Peyer's patch (tissue), 4 donors: ENCODE measurements around the gene AMN1. TPM values are rescaled to one million over a fixed set of nuclear protein-coding genes. Genes with fewer than 3 reads are reported as not detected.

Experiments used
- DNase-seq, 3 donors: peaks; one replicate each; pipeline ENCODE4 v3.0.0-alpha.2; 2017 to 2019
- H3K27ac ChIP-seq, 4 donors: fragments of 200-600 bp; sonication (generic); one replicate each; pipeline ENCODE4 v1.5.1; 2016 to 2019
- H3K27me3 ChIP-seq, 2 donors: fragments of 200-600 bp; sonication (generic); one replicate each; pipeline ENCODE4 v1.5.1; 2019
- H3K36me3 ChIP-seq, 3 donors: fragments of 200-600 bp; sonication (generic); one replicate each; pipeline ENCODE4 v1.5.1; 2016 to 2019
- H3K4me1 ChIP-seq, 4 donors: fragments of 200-600 bp; sonication (generic); one replicate each; pipeline ENCODE4 v1.5.1; 2016 to 2019
- H3K4me3 ChIP-seq, 4 donors: fragments of 200-600 bp; sonication (generic); 1 replicate in 3 of 4; 2 replicates in 1 of 4; pipeline ENCODE4 v1.5.1; 2016 to 2019; ENCODE audit warnings: mild to moderate bottlenecking in 1 of 4
- H3K9me3 ChIP-seq, 4 donors: fragments of 200-600 bp; sonication (generic); one replicate each; pipeline ENCODE4 v1.5.1; 2016 to 2019; ENCODE audit warnings: mild to moderate bottlenecking in 1 of 4
- CTCF ChIP-seq, 6 experiments: fragments of 450-650 bp in 4 of 6; fragments of 200-600 bp in 2 of 6; sonication (generic) in 1 of 6; IDR thresholded peaks; one replicate each; pipeline ENCODE4 v1.5.1; 2017 to 2019; ENCODE audit warnings: antibody characterized with exemption in 6 of 6, mild to moderate bottlenecking in 3 of 6, moderate library complexity in 1 of 6
- POLR2A ChIP-seq, 2 donors: fragments of 450-650 bp; IDR thresholded peaks; one replicate each; pipeline ENCODE4 v1.5.1; 2017; ENCODE audit warnings: antibody characterized with exemption in 2 of 2, mild to moderate bottlenecking in 2 of 2, moderate library complexity in 2 of 2
- total RNA-seq, 4 donors: library from RNA; depleted of rRNA; stranded (reverse); fragments of >200 nt; gene quantifications; one replicate each; pipeline ENCODE4 v1.1.0, GENCODE V29; 2016

AMN1 gene
- total RNA-seq, 4 donors from 2014 or later = 0.95 to 21.5 (median 6.4) TPM

- no peak overlapping the region for H3K27ac ChIP-seq
- H3K27me3 ChIP-seq = no peaks in the 10 kb centered on the region
- no peaks in the 10 kb centered on the region for H3K36me3 ChIP-seq
- H3K4me1 ChIP-seq = peaks cover 0 to 19% (median 0%) of the 10 kb centered on the region in 4 donors
- no peak overlapping the region for H3K4me3 ChIP-seq
- no peak for DNase-seq
- TF ChIP-seq CTCF (IDR thresholded peaks at IDR 0.05) = no peak
- TF ChIP-seq POLR2A (IDR thresholded peaks at IDR 0.05) = no peak
- no peaks in the 10 kb centered on the region for H3K9me3 ChIP-seq
Measured at GRCh38 chr12:31655208-31655607, 73.6 kb downstream of the AMN1 start.

- Histone ChIP-seq H3K36me3 (no peaks in the 10 kb centered on the region), H3K27me3 (no peaks in the 10 kb centered on the region), H3K27ac (no peak overlapping the region), H3K9me3 (no peaks in the 10 kb centered on the region), H3K4me1 (peaks cover 0 to 20% (median 0%) of the 10 kb centered on the region in 4 donors), H3K4me3 (no peak overlapping the region)
- no peak for TF ChIP-seq POLR2A (IDR thresholded peaks at IDR 0.05)
- TF ChIP-seq CTCF (IDR thresholded peaks at IDR 0.05) = no peak
- no peak for DNase-seq
Measured at GRCh38 chr12:31651893-31652521, 76.8 kb downstream of the AMN1 start.

- H3K27ac ChIP-seq = peak overlapping the region in 3 of 4 donors; percentile 35 to 77 (median 67)
- peak in 1 of 3 donors; percentile 61 for DNase-seq
- H3K4me3 ChIP-seq = no peak overlapping the region
- no peaks in the 10 kb centered on the region for H3K36me3 ChIP-seq
- no peaks in the 10 kb centered on the region for H3K27me3 ChIP-seq
- no peaks in the 10 kb centered on the region for H3K9me3 ChIP-seq
- TF ChIP-seq POLR2A (IDR thresholded peaks at IDR 0.05) (no peak), CTCF (IDR thresholded peaks at IDR 0.05) (no peak)
- H3K4me1 ChIP-seq = peaks cover 0 to 20% (median 0%) of the 10 kb centered on the region in 4 donors
Measured at GRCh38 chr12:31650918-31651317, 77.9 kb downstream of the AMN1 start.

- no peaks in the 10 kb centered on the region for H3K36me3 ChIP-seq
- no peak overlapping the region for H3K27ac ChIP-seq
- H3K4me1 ChIP-seq = peaks cover 0 to 15% (median 0%) of the 10 kb centered on the region in 4 donors
- no peak overlapping the region for H3K4me3 ChIP-seq
- no peak for DNase-seq
- no peaks in the 10 kb centered on the region for H3K9me3 ChIP-seq
- H3K27me3 ChIP-seq = no peaks in the 10 kb centered on the region
- TF ChIP-seq POLR2A (IDR thresholded peaks at IDR 0.05) (no peak), CTCF (IDR thresholded peaks at IDR 0.05) (no peak)
Measured at GRCh38 chr12:31647086-31647491, 81.7 kb downstream of the AMN1 start.

- H3K27me3 ChIP-seq = no peaks in the 10 kb centered on the region
- no peak for TF ChIP-seq POLR2A (IDR thresholded peaks at IDR 0.05)
- TF ChIP-seq CTCF (IDR thresholded peaks at IDR 0.05) = no peak
- H3K4me1 ChIP-seq = peaks cover 0 to 8% (median 0%) of the 10 kb centered on the region in 4 donors
- no peaks in the 10 kb centered on the region for H3K9me3 ChIP-seq
- DNase-seq = no peak
- H3K36me3 ChIP-seq = no peaks in the 10 kb centered on the region
- H3K4me3 ChIP-seq = no peak overlapping the region
- no peak overlapping the region for H3K27ac ChIP-seq
Measured at GRCh38 chr12:31645924-31646323, 82.9 kb downstream of the AMN1 start.
